NCI-H2171 treated with DMSO at 0.1 percent for 48 hours (cell line): Measurements from ENCODE around the gene SHD.

Experiments used
- DNase-seq: peaks from one replicate; lab custom pipeline; 2025; lab: John Stamatoyannopoulos, UW

Gene SHD

GRCh38 chr19:4327252-4327876 is 48.3 kb downstream of the SHD start:
- DNase-seq = peak; percentile 85

- no peak for DNase-seq
Observed at GRCh38 chr19:4327877-4328242, 48.8 kb downstream of the SHD start.

- DNase-seq = peak; percentile 100
Observed at GRCh38 chr19:4328243-4328990, 49.4 kb downstream of the SHD start.

- peak; percentile 57 for DNase-seq
Observed at GRCh38 chr19:4328991-4329681, 50.1 kb downstream of the SHD start.

GRCh38 chr19:4329858-4330257 is 50.8 kb downstream of the SHD start:
- DNase-seq = no peak

GRCh38 chr19:4334929-4335570 is 56.0 kb downstream of the SHD start:
- DNase-seq = no peak

- DNase-seq = peak; percentile 62
Observed at GRCh38 chr19:4337906-4338440, 58.9 kb downstream of the SHD start.

- peak; percentile 58 for DNase-seq
Observed at GRCh38 chr19:4338441-4339355, 59.6 kb downstream of the SHD start, which contains the start of gene STAP2. TSS of gene STAP2 (minus strand) at chr19:4338827. CDS start at chr19:4338753, 74 bp downstream.
